B cell (primary cell): ENCODE measurements around the gene SLC4A8. TPM values are rescaled to one million over a fixed set of nuclear protein-coding genes. Genes with fewer than 3 reads are reported as not detected.
"Not testable (repeated sequence)": the region's sequence is repeated elsewhere in the genome, so short reads cannot be mapped to it uniquely, and the experiment has no call there.

Source experiments
- ATAC-seq: fragments of 200-7000 bp; cut with Tn5 transposase; one replicate; pipeline ENCODE4 v1.10.0; 2021; ENCODE audit warnings: low read depth, mild to moderate bottlenecking, moderate number of reproducible peaks, moderate library complexity
- CTCF ChIA-PET: fragments of 350-600 bp; sonication (Branson Sonifier 250); formaldehyde crosslinking; loops from one replicate; lab custom pipeline; 2021; ENCODE audit warnings: antibody characterized with exemption, inconsistent platforms; lab: Charles Lee
- POLR2A ChIA-PET: fragments of 350-600 bp; sonication (Branson Sonifier 250); formaldehyde crosslinking; loops from one replicate; lab custom pipeline; 2021; ENCODE audit warnings: antibody characterized with exemption; lab: Charles Lee
- DNase-seq: peaks from one replicate; pipeline ENCODE4 v3.0.0; 2013
- H2AFZ ChIP-seq: 2 replicates; pipeline ENCODE4 v1.6.1; 2012; ENCODE audit warnings: mild to moderate bottlenecking, low read depth, low read length; ENCODE audit not compliant: insufficient read depth, poor library complexity, severe bottlenecking
- H3K27ac ChIP-seq, 2 donors: 1 replicate in 1 of 2; 2 replicates in 1 of 2; pipeline ENCODE4 v1.5.1; 2012 to 2013; ENCODE audit warnings: low read length in 2 of 2, mild to moderate bottlenecking in 2 of 2, moderate library complexity in 1 of 2
- H3K27me3 ChIP-seq, 4 experiments: fragments of 200-600 bp in 1 of 4; sonication (generic) in 1 of 4; replicated peaks in 1 of 4; 1 replicate in 2 of 4; 2 replicates in 2 of 4; pipeline versions ENCODE4 v1.6.1 to v1.7.0; 2013 to 2016; ENCODE audit warnings: low read length in 3 of 4, mild to moderate bottlenecking in 2 of 4, mixed read lengths in 1 of 4, moderate library complexity in 1 of 4; ENCODE audit not compliant: insufficient read depth in 4 of 4, control insufficient read depth in 3 of 4; ENCODE audit errors: control extremely low read depth in 1 of 4
- H3K36me3 ChIP-seq, 2 experiments: replicated peaks in 1 of 2; 1 replicate in 1 of 2; 2 replicates in 1 of 2; pipeline versions ENCODE4 v1.6.1 to v1.7.1; 2013; ENCODE audit warnings: low read length in 1 of 2; ENCODE audit not compliant: insufficient read depth in 2 of 2, control insufficient read depth in 1 of 2; ENCODE audit errors: control extremely low read depth in 1 of 2, extremely low read depth in 1 of 2
- H3K4me1 ChIP-seq, 2 donors: fragments of 200-600 bp in 1 of 2; sonication (generic) in 1 of 2; 1 replicate in 1 of 2; 2 replicates in 1 of 2; pipeline versions ENCODE4 v1.5.1 to v1.6.1; 2013 to 2017; ENCODE audit warnings: low read length in 2 of 2; ENCODE audit not compliant: control insufficient read depth in 2 of 2, insufficient read depth in 2 of 2
- H3K4me2 ChIP-seq: replicated peaks from 2 replicates; pipeline ENCODE3; 2012; ENCODE audit warnings: mild to moderate bottlenecking, low read depth, low read length; ENCODE audit not compliant: poor library complexity, severe bottlenecking
- H3K4me3 ChIP-seq, 5 experiments: fragments of 200-600 bp in 1 of 5; sonication (generic) in 1 of 5; 1 replicate in 3 of 5; 2 replicates in 2 of 5; pipeline versions ENCODE4 v1.5.1 to v1.7.0; 2011 to 2016; ENCODE audit warnings: low read length in 4 of 5, mild to moderate bottlenecking in 4 of 5, low read depth in 2 of 5, control low read depth in 1 of 5, moderate library complexity in 1 of 5; ENCODE audit not compliant: insufficient read depth in 1 of 5; ENCODE audit errors: control extremely low read depth in 1 of 5, extremely low read depth in 1 of 5
- H3K79me2 ChIP-seq: fragments of 200-600 bp; sonication (generic); one replicate; pipeline ENCODE4 v1.6.0; 2016; ENCODE audit warnings: low read length; ENCODE audit not compliant: control insufficient read depth, insufficient read depth
- H3K9ac ChIP-seq: fragments of 200-600 bp; sonication (generic); 2 replicates; pipeline ENCODE4 v1.6.1; 2017; ENCODE audit warnings: mild to moderate bottlenecking, low read length, moderate library complexity
- H3K9me3 ChIP-seq, 3 donors: one replicate each; pipeline versions ENCODE4 v1.6.1 to v1.7.1; 2013; ENCODE audit warnings: low read length in 2 of 3; ENCODE audit not compliant: control insufficient read depth in 2 of 3, insufficient read depth in 1 of 3; ENCODE audit errors: control extremely low read depth in 1 of 3
- H4K20me1 ChIP-seq: 2 replicates; pipeline ENCODE4 v1.6.0; 2012; ENCODE audit warnings: mild to moderate bottlenecking, low read length; ENCODE audit not compliant: insufficient read depth, control insufficient read depth, poor library complexity, severe bottlenecking
- H3K27ac Mint-ChIP-seq: one replicate; pipeline ENCODE4 v1.8.0; 2021; ENCODE audit warnings: mixed read lengths
- H3K27me3 Mint-ChIP-seq: one replicate; pipeline ENCODE4 v1.8.0; 2021; ENCODE audit warnings: mixed read lengths
- H3K4me1 Mint-ChIP-seq: one replicate; pipeline ENCODE4 v1.8.0; 2021; ENCODE audit warnings: mixed read lengths
- H3K4me3 Mint-ChIP-seq: one replicate; pipeline ENCODE4 v1.8.0; 2021; ENCODE audit warnings: mixed read lengths
- H3K9me3 Mint-ChIP-seq: one replicate; pipeline ENCODE4 v1.8.0; 2022; ENCODE audit warnings: mixed read lengths; ENCODE audit not compliant: insufficient read depth
- EZH2 ChIP-seq: IDR thresholded peaks from 2 replicates; pipeline ENCODE4 v1.6.1; 2012; ENCODE audit warnings: borderline replicate concordance, low read depth, mild to moderate bottlenecking, moderate library complexity, low read length; ENCODE audit not compliant: insufficient read depth, poor library complexity, severe bottlenecking
- WGBS: methylation state at CpG from one replicate; pipeline ENCODE4 v1.1.5; 2013; ENCODE audit warnings: missing lambda C conversion rate; ENCODE audit not compliant: insufficient coverage; 5-methylcytosine and 5-hydroxymethylcytosine counted together
- intact Hi-C: fragments of 100-400 bp; cut with micrococcal nuclease; formaldehyde crosslinking; loops from one replicate; pipeline ENCODE4 v1.10.0; 2022
- polyA plus RNA-seq: library from polyadenylated mRNA; depleted of rRNA; stranded (reverse); fragments of >200 nt; gene quantifications from 2 replicates; pipeline ENCODE4 v1.2.3, GENCODE V29; 2012
- total RNA-seq, 2 donors: library from RNA; stranded (reverse); fragments of 120-200 nt in 1 of 2; gene quantifications; 1 replicate in 1 of 2; 2 replicates in 1 of 2; pipeline versions ENCODE4 v1.2.3 to v1.2.4, GENCODE V29; 2013 to 2022
- TF ChIP-seq, protein P1 (sequence below): fragments of 200-600 bp; IDR thresholded peaks from one replicate; pipeline ENCODE4 v1.8.0; 2022; ENCODE audit warnings: antibody characterized with exemption, mild to moderate bottlenecking

The SLC4A8 gene
- total and polyA plus RNA-seq, 2 donors (not counting 1 experiment from before 2014, with no cell fraction given), result 3.1 to 3.2 TPM

DNA sequence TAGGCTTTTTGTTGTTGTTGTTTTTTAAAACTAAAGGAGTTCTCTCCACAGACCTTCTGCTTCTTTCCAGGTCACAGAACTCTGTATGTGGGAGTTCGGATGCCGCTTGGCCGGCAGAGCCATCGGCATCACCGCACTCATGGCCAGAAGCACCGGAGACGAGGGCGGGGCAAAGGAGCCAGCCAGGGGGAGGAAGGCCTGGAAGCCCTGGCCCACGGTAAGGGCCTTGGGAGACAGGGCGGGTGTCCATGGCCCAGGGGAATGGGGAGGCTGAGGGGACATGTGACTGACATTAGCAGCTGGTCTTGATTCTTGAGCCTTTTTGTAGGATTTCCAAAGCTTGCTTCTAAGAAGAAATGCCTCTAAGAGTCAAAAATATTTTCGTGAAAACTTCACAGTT, 26.2 kb downstream of the SLC4A8 start:
- DNase-seq (no peak), ATAC-seq (no peak)
- POLR2A ChIA-PET, result no interaction called here
- TF ChIP-seq EZH2, result no peak
- TF ChIP-seq, protein P1, sequence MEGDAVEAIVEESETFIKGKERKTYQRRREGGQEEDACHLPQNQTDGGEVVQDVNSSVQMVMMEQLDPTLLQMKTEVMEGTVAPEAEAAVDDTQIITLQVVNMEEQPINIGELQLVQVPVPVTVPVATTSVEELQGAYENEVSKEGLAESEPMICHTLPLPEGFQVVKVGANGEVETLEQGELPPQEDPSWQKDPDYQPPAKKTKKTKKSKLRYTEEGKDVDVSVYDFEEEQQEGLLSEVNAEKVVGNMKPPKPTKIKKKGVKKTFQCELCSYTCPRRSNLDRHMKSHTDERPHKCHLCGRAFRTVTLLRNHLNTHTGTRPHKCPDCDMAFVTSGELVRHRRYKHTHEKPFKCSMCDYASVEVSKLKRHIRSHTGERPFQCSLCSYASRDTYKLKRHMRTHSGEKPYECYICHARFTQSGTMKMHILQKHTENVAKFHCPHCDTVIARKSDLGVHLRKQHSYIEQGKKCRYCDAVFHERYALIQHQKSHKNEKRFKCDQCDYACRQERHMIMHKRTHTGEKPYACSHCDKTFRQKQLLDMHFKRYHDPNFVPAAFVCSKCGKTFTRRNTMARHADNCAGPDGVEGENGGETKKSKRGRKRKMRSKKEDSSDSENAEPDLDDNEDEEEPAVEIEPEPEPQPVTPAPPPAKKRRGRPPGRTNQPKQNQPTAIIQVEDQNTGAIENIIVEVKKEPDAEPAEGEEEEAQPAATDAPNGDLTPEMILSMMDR, result no peak
- intact Hi-C loops, result no loop called here
- Histone ChIP-seq H3K27me3 (no peaks in the 10 kb centered on the region), H3K36me3 (no peaks in the 10 kb centered on the region), H3K79me2 (no peaks in the 10 kb centered on the region), H2AFZ (no peak overlapping the region), H3K27ac (no peak overlapping the region), H3K4me1 (no peaks in the 10 kb centered on the region), H3K9me3 (no peaks in the 10 kb centered on the region), H3K9ac (no peak overlapping the region), H4K20me1 (no peaks in the 10 kb centered on the region), H3K4me2 (no peak overlapping the region), H3K4me3 (no peak overlapping the region)
- Mint-ChIP-seq H3K9me3 (no peaks in the 10 kb centered on the region), H3K27me3 (no peaks in the 10 kb centered on the region), H3K4me3 (no peak overlapping the region), H3K27ac (no peak overlapping the region), H3K4me1 (no peaks in the 10 kb centered on the region)
- 97% methylated on average over 11 of the region's 11 CpGs for WGBS
- CTCF ChIA-PET, result no interaction called here

DNA sequence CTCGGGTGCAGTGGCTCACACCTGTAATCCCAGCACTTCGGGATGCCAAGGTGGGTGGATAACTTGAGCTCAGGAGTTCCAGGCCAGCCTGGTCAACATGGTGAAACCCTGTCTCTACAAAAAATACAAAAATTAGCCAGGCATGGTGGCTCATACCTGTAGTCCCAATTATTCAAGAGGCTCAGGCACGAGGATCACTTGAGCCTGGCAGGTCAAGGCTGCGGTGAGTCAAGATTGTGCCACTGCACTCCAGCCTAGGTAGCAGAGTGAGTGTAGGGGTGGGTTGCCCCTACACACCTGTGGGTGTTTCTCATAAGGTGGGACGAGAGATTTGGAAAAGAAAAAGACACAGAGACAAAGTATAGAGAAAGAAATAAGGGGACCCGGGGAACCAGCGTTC, 29.4 kb downstream of the SLC4A8 start:
- H3K79me2 ChIP-seq, H3K27ac Mint-ChIP-seq, H3K4me2 ChIP-seq, H3K9me3 ChIP-seq, H3K4me3 Mint-ChIP-seq, ATAC-seq, H4K20me1 ChIP-seq, DNase-seq, POLR2A ChIA-PET, H3K4me1 Mint-ChIP-seq, H2AFZ ChIP-seq, H3K9me3 Mint-ChIP-seq, H3K4me3 ChIP-seq, H3K4me1 ChIP-seq, H3K36me3 ChIP-seq, CTCF ChIA-PET, H3K27me3 Mint-ChIP-seq, H3K27ac ChIP-seq, intact Hi-C loops, H3K27me3 ChIP-seq, H3K9ac ChIP-seq: not testable (repeated sequence)
- WGBS, result 87% methylated on average over 3 of the region's 7 CpGs

DNA sequence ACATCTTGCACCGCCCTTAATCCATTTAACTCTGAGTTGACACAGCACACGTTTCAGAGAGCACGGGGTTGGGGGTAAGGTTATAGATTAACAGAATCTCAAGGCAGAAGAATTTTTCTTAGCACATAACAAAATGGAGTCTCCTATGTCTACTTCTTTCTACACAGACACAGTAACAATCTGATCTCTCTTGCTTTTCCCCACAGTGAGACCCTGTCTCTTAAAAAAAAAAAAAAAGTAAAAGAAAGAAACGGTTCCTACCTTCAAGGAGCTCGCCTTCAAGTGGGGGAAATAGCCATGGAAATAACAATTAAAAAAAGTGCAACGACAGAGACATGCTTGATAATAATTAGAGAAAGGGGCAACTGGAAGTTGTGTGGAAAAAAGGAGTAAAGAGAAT, 30.4 kb downstream of the SLC4A8 start:
- H3K9me3 ChIP-seq, H3K4me2 ChIP-seq, H2AFZ ChIP-seq, H3K4me3 Mint-ChIP-seq, DNase-seq, ATAC-seq, H3K79me2 ChIP-seq, H3K27me3 ChIP-seq, H3K27ac ChIP-seq, H3K9ac ChIP-seq, H3K4me3 ChIP-seq, H3K9me3 Mint-ChIP-seq, H4K20me1 ChIP-seq, CTCF ChIA-PET, H3K27me3 Mint-ChIP-seq, intact Hi-C loops, H3K4me1 Mint-ChIP-seq, H3K4me1 ChIP-seq, H3K36me3 ChIP-seq, H3K27ac Mint-ChIP-seq: not testable (repeated sequence)
- 100% methylated on average over 1 of the region's 6 CpGs for WGBS
- POLR2A ChIA-PET, result interaction anchor here (0.6 kb wide), 1 partner anchor 74 kb away, joined by 6 read pairs; no protein-coding TSS in a partner anchor
